NCI-H226 (cell line): ENCODE measurements around the gene KRT37.
"Not testable (repeated sequence)": the region's sequence is repeated elsewhere in the genome, so short reads cannot be mapped to it uniquely, and the experiment has no call there.

Experiments
- DNase-seq: peaks from one replicate; pipeline ENCODE4 v3.0.0-alpha.2; 2015

Gene KRT37

DNA sequence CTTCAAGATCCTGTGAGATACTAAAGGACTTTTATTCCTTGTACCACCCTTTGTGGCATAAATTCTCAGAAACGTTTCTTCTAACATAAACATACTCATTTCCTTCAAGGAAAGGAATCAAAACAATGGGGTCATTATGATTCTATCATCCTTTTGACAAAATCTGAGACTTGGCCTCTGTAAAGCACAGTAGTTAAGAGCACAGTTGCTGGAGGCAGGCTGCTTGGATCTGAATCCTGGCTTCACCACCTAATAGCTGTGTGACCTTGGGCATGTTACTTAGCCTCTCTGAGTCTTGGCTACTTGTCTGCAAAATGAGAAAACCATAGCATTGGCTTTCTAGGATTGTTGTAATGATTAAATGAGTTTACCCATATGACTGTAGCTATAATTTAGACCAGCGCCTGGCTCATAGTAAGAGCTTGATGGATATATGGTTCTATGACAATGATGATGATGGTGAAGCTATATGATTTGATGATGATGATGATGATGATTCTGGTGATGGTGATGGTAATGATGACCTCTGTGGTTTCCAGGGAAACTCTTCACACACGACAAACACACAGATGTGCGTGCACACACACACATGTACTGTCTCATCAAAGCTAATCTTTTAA, 20.9 kb downstream of the KRT37 start:
- DNase-seq, result no peak

GRCh38 chr17:41402161-41402560, 22.2 kb downstream of the KRT37 start:
- DNase-seq, result no peak

- no peak for DNase-seq
These were observed 27.3 kb downstream of the KRT37 start, which contains the start of gene KRT31 for GRCh38 chr17:41396996-41397660. Gene KRT31, minus strand, starts transcription at chr17:41397608. Its CDS starts 69 bp downstream, at chr17:41397539.

DNA sequence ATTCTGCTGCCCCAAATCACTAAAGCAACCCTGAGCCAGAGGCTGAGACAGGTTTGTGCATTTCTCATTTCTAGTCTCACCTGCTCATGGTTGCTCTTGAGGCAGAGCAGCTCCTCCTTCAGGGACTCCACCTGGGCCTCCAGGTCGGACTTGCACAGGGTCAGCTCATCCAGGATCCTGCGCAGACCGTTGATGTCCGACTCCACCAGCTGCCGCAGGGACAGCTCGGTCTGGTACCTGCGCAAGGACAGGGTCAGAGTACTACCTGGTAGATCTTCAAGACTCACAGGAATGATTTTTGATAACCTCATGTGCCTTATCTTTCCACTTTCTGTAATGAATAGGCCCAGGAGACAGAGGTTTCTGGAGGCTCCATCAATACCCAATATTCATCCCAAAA, 28.0 kb downstream of the KRT37 start:
- DNase-seq, result no peak

GRCh38 chr17:41395611-41396010, 28.8 kb downstream of the KRT37 start:
- no peak for DNase-seq

GRCh38 chr17:41395044-41395443, 29.3 kb downstream of the KRT37 start:
- not testable (repeated sequence) for DNase-seq

GRCh38 chr17:41394254-41394996, 30.0 kb downstream of the KRT37 start:
- no peak for DNase-seq

- DNase-seq, result no peak
These were observed 30.6 kb downstream of the KRT37 start for GRCh38 chr17:41393826-41394225.

- DNase-seq, result no peak
These were observed 31.1 kb downstream of the KRT37 start for GRCh38 chr17:41393294-41393693.

DNA sequence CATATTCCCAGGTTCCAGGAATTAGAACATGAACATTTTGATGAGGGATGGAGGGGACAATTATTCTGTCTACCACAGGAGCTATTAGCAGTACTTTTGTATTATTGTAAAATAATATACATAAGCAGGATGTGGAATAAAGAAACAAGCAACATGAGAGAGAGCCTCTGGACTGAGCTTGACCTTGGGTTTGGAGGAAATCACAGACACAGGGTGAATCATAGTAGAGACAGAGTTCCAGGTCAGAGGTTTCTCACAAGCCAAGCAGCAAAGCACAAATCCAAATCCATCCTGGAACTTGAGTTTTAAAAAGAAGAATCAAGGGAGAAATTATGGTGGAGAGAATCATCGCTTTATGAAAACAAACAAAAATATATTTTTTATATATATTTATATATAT, 32.1 kb downstream of the KRT37 start:
- peak; percentile 11 for DNase-seq

GRCh38 chr17:41391535-41391934, 32.9 kb downstream of the KRT37 start:
- no peak for DNase-seq

- DNase-seq, result no peak
These were observed 33.9 kb downstream of the KRT37 start for GRCh38 chr17:41390411-41390938.

GRCh38 chr17:41387670-41388069, 36.7 kb downstream of the KRT37 start:
- DNase-seq, result no peak

GRCh38 chr17:41386227-41386626, 38.2 kb downstream of the KRT37 start:
- DNase-seq, result no peak

- DNase-seq, result no peak
These were observed 40.7 kb downstream of the KRT37 start for GRCh38 chr17:41383690-41384089.

DNA sequence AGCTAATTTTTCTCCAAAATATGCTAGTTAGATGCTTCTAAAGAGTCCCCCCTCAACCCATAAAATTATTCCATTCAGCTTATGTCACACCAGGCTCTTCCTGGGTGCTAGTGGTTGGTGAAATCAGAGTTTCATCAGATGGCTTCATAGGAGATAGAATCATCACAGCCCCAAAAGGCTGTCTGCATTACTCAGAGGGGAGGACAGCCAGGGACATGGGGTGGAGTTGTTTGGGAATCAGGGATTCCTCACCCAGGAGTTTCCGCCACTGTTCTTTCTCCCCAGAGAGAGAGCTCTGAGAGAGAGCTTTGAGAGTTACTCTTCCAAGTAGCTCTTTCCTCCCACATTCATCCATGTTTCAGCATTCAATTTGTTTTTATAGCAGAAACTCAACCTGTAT, 42.0 kb downstream of the KRT37 start:
- DNase-seq, result no peak

DNA sequence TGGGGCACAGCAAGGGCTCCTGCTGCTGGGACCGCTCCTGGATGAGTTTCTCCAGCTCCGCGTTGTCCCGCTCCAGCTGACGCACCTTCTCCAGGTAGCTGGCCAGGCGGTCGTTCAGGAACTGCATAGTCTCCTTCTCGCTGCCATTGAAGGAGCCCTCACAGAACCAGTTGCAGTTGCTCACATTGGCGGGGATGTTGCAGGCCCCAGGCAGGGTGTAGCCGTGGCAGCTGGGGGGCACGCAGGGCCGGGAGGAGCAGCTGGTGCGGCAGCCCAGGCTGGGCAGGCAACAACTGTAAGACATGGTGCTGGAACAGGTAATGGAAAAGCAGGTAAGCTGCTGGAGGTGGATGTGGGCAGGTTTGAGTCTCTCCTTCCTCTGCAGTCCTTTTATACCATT, 42.4 kb downstream of the KRT37 start, which contains the start of gene KRT34:
KRT34 (minus strand) TSS at position 364 of the 400 bp plus-strand sequence; CDS start at position 304, 60 bp downstream.
- DNase-seq, result not testable (repeated sequence)

DNA sequence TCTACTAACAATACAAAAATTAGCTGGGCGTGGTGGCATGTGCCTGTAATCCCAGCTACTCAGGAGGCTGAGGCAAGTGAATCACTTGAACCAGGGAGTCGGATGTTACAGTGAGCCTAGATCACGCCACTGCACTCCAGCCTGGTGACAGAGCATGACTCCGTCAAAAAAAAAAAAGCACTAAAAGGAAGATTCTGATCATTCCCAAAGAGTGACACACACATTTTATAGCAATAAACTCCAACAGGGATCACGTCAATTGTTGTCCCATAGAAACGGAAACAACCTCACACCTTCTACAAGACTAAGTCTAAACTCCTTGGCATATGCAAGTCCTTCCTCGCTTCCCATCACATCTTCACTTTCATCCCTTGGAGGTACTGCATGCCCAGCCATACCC, 44.3 kb downstream of the KRT37 start:
- DNase-seq, result peak; percentile 6

GRCh38 chr17:41377546-41377945, 46.8 kb downstream of the KRT37 start:
- no peak for DNase-seq
